AG10803 (cell line): ENCODE data around the gene CLEC17A.
"Not testable (repeated sequence)": the region's sequence is repeated elsewhere in the genome, so short reads cannot be mapped to it uniquely, and the experiment has no call there.

Experiments
- DNase-seq: peaks from one replicate; pipeline ENCODE4 v3.0.0; 2010; ENCODE audit warnings: low read depth
- H3K4me3 ChIP-seq: 2 replicates; pipeline ENCODE4 v1.5.1; 2011; ENCODE audit warnings: mild to moderate bottlenecking, low read length, control low read depth
- CTCF ChIP-seq: conservative IDR thresholded peaks from 2 replicates; pipeline ENCODE4 v1.5.1; 2011; ENCODE audit warnings: mild to moderate bottlenecking, low read length, control low read depth, inconsistent platforms

The CLEC17A gene

GRCh38 chr19:14544977-14545715, 37.7 kb upstream of the CLEC17A start:
- H3K4me3 ChIP-seq = no peak overlapping the region
- no peak for TF ChIP-seq CTCF
- DNase-seq = peak; percentile 33

- no peak overlapping the region for H3K4me3 ChIP-seq
- no peak for TF ChIP-seq CTCF
- DNase-seq = no peak
These were observed 37.2 kb upstream of the CLEC17A start for GRCh38 chr19:14545716-14546082.

GRCh38 chr19:14550201-14550754, 32.6 kb upstream of the CLEC17A start:
- TF ChIP-seq CTCF = no peak
- DNase-seq = no peak

GRCh38 chr19:14551134-14552005, 31.5 kb upstream of the CLEC17A start:
- not testable (repeated sequence) for H3K4me3 ChIP-seq
- TF ChIP-seq CTCF = peak; percentile 16
- peak; percentile 54 for DNase-seq

More at GRCh38 chr19:14550201-14550754, 32.6 kb upstream of the CLEC17A start:
- no peak overlapping the region for H3K4me3 ChIP-seq

- not testable (repeated sequence) for H3K4me3 ChIP-seq
These were observed 30.9 kb upstream of the CLEC17A start for GRCh38 chr19:14552006-14552360.

GRCh38 chr19:14553042-14553938, 29.6 kb upstream of the CLEC17A start:
- H3K4me3 ChIP-seq = no peak overlapping the region
- no peak for DNase-seq
- TF ChIP-seq CTCF = no peak

More at GRCh38 chr19:14552006-14552360, 30.9 kb upstream of the CLEC17A start:
- DNase-seq = not testable (repeated sequence)

GRCh38 chr19:14553939-14554243, 29.0 kb upstream of the CLEC17A start:
- no peak overlapping the region for H3K4me3 ChIP-seq
- DNase-seq = no peak
- TF ChIP-seq CTCF = no peak
